Effector CD8-positive, alpha-beta T cell (primary cell): ENCODE measurements around the gene TTC21B.

ENCODE experiments used
- DNase-seq: peaks from one replicate; lab custom pipeline; 2025; lab: John Stamatoyannopoulos, UW

The TTC21B gene

DNA sequence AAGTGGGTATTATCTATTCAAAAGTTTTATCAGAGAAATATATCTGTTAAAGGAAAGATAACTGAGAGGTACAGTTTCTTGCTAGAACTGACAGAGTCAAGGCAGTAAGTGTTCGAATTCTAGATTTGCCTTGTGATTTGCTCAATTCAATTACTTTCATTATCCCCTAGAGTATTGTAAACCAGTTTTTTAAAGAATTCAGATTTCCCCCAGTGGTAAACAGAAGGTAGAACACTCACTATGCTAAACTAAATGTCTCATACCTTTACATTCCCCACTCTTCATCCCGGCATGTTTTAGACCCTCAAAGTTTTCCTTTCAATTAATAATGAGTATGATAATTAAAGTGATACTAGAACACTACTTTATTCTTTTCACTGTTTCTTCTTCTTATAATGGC is 28.6 kb downstream of the TTC21B start:
- no peak for DNase-seq

DNA sequence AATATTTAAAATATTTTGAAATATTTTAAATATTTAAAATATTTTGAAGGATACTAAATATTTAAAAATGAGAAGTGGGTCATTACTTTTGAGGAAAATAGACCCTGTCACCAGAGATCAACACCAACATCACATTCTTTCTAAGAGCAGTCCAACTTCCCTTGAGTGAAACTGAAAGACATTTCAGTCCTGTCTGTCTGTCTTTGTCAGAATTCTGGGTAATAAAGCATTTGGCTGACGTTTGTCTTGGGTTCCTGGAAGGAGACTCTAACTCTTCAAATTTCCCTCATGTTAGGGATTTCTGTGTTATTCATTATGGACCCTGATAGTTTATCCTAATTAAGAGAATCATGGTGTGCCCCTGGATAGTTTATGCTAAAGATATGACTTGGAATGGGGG is 32.8 kb downstream of the TTC21B start:
- no peak for DNase-seq

DNA sequence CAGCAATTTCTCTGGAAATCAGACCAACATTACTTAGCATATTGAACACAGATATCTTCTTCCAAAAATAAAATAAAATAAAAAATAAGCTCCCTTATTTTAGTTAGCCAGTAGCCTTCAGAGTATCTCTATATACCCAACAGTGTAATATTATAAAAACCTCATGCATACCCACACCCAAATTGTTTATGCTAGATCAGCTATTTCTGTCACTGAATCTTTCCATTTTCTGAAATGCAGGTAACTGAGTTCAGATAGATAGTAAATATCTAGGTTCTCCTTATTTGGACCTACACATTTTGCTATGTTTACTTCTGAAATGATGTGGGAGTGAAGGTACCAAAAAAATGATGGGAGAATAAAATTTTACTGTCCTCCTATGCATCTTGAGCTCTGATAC is 39.9 kb downstream of the TTC21B start:
- no peak for DNase-seq

DNA sequence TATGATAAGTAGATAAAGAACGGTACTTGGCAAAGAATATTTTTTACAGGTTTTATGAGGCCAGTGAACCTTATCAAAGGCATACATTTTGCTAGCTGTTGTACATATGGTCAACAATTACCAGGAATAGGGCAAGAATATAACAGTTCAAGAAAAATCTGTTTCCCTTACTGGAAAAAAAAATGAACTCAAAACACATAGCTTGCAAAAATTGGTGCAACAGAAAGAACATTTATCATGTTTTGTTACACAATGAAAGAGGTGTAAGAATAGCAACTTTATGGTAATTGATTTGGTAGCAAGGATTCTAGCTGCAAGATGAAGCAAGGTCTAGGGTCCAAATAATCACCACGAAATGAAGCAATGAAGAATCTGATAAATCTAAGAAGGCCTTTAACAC is 41.6 kb downstream of the TTC21B start:
- DNase-seq: no peak

DNA sequence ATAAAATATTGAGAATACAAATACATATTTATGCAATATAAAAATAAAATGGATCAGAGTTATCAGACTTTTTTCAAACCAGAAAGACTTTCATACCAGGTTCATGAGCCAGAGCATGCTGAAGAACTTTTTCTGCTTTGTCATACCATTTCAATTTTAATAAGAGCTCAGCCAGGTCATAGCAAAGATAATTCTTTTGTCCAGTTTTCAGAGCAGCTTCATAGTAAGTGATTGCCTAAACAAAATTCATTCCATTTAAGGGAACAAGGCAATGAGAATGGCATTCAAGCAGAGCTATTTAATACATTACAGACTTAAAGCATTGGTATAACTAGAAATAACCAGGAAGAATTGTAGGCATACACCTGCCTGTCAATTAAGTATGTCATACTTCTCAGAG is 42.3 kb downstream of the TTC21B start:
- no peak for DNase-seq

DNA sequence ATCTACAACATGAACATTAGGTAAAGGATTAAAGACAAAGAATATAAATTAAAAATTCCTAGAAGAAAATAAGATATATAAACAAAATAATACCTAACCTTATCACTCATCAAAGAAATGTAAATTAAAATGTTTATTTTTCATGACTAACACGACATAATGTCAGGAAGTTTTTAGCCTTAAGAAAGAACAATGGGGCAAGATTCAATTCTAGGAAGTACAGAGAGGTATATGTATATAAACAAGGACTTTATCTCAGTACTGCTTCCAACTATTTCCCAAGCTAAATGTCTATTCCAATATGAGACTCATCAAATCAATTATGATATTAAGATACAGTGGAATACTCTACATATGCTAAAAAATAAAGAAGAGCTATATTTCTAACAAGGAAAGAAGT is 44.1 kb downstream of the TTC21B start:
- DNase-seq: no peak

DNA sequence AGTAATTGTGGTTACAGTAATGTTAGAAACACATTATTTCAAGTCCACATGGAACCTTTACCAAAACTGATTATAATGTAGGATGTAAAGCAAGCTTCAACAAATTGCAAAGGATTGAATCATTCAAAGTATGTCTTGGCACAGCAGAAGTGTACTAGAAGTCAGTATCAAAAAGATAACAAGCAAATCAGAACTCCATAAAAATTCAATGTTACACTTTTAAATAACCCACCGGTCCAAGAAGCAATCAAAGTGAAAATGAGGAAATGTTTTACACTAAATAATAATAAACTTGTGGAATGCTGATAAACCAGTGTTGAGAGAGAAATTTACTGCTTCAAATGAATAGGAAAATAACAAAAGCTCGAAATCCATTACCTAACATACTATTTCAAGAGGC is 47.7 kb downstream of the TTC21B start:
- DNase-seq: no peak

DNA sequence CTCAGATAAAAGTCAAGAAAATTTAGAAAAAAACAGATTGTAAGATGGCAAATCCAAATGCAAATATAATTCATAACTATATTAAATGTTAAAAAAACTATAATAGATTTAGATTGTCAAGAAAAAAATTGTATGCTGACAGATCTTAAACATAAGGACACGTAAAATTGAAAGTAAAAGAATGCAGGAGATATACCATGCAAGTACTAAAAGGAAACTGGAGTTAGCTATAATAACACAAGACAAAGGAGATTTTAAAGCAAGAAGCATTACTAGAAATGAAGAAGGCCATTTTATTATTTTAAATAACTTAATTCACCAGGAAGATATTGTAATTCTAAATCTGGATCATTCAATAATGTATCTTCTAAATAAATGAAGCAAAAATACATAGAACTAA is 48.3 kb downstream of the TTC21B start:
- DNase-seq: no peak

DNA sequence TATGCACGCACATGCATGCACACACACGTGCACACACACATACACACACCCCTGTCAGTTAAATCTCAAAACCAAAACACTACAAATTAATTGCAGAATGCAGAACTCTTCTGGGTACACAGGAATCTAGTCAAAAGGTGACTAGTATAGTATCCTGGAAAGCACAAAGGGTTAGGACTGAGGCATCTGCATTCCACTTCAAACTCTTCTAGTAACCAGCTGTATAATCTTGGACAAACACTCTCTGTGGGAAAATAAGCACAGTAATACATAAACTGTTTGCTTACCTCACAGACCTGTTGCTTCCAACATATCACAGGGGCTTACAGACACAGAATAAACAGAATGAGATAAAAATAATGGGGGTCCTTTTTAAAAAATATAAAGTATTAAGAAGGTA is 49.1 kb downstream of the TTC21B start:
- DNase-seq: no peak

DNA sequence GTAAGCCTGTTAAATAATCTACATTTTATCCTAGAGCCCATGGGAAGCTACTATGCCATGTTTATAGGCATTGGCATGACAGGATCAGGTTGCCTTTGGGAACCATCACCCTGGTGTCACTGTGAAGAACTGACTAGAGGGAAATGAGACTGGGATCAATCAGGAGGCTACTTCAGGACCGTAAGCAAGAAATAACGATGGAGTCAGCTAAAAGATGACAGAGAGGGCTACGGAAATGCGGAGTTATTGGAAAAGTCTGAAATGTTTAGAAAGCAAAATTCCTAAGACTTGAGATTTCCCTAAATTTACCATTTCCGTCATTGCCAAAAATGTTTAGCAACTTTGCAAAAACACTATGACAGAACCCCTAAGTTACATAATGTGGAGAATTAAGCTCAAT is 50.2 kb downstream of the TTC21B start:
- no peak for DNase-seq

DNA sequence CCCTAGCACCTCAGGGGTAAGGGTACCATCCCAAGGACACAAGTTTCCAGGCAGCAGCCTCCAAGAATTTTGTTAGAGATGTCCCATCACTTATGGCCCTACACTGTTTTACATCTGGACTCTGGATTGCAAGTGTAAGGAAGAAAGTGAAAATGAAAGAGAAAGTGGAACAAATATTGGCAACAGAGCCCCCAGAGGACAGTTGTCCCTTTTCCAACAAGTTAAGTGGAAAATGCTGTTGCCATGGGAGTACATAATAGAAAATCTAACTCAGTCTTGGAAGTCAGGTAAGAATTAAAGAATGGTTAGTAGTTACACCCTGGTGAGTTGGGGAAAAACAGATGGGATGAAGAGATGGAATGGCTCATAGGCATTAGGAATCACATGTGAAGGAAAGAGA is 50.6 kb downstream of the TTC21B start:
- DNase-seq: no peak

DNA sequence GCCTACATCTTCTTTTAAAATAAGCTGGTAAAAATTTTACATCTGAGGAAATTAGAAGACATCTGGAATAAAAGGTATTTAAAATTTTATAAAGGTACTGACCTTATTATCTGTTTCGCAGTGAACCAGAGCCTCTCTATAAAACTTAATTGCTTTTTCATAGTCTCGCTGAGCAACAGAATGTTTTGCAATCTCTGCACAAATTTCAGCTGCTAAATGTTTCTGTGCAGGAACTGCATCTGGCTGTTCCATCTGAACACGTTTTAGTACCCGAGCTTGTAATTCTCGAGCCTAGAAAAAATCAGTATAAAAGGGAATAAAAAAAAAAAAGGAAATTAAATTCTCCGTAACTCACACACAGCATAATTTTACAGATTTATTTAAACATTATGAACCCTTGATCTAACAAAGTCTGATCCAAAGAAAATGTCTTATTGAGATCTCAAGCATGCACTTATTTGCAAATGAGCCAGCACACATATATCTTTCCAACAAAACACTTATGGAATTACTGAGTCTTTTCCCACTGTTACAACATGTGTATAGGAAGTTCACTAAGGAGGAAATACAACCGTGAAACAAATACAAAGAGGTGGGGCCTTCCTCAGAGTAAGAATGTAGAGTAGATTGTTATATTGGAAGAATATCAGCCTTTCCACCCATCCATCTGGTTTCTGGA is 51.8 kb downstream of the TTC21B start:
- no peak for DNase-seq

DNA sequence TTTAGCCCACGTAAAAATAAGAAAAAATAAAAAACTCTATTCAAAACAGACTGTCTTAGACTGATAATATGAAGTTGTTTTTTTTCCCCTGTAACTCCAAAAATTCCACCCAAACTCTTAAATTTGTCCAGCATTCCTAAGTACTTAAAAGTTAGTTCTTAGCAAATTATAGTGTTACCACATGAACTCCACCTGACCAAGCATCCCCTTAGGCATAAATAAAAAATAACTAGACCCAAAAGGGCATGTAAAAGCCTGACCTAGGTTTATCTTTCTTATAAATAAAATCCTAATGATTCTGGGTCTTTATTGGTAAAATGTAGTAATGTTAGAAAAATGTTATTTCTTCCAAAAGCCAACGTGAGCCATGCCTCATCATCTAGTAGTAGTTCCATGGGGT is 54.3 kb downstream of the TTC21B start:
- no peak for DNase-seq

DNA sequence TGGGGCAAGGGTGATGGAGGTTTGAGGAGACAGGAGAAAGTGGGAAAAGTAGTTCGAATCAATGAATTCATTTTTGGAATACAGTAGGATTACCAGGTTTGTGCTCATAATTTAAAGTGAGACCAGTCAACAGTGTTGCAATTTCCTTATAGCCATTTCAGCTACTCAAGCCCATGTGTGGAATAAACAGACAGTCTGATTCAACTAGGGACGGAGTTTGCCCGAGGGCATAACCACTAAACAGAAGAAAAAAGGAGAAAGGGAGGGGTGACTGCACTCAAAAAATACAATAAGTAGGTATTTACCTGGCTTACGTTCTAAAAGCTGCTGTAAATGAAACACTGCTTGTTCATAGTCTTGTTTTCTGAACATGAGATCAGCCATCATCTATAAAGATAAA is 55.2 kb downstream of the TTC21B start:
- DNase-seq: no peak

DNA sequence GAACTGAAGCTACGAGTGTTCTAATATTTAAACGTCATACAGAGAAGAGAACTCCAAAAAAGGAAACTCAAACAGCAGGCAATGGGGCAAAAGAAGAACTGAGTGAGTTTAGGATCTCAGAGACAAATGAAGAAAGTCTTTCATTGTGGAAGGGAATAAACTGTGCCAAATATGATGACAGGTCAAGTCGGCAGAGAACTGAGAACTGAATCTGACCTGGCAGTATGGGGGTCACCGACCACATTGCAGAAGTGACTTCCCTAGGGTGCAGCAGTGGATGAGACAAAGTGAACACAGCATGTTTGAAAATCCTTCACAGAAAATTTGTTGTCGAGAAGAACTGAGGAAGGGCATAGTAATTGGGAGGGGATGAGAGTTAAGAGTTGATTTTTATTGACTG is 55.9 kb downstream of the TTC21B start:
- no peak for DNase-seq

DNA sequence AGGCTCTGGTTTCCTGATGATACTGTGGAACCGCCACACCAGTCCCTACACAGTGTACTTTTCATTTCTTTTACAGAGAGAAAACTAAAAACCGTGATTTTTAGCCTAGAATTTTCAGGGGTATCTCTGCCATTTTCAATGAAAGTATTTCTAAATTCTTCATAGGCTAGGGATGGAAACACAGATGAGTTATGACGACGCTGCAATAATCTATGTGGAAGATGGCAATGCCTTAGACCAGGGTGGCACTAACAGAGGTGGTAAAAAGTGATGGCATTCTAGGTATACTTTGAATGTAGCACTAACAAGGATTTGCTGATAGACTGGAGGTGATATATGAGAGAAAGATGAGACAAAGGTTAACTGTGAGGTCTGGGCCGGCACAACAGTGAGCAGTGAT is 56.5 kb downstream of the TTC21B start:
- no peak for DNase-seq

DNA sequence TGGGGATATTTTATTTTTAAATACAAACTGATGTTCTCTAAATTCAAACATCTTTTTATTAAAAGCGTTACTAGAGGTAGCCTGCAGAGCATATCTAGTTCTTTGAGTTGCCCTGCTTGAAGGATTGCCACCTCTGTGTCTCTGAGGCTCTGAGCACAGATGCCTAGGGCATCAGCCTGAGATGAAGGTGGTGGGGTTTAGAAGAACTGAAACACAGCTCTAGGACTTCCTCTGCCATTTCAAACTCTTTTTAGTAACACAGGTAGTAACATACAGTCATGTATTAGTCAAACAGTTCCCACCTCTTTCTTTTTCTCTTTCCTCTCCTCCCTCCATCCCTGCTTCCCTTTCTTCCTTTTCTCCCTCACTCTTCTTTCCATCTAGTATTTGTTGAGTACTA is 57.6 kb downstream of the TTC21B start:
- DNase-seq: no peak

DNA sequence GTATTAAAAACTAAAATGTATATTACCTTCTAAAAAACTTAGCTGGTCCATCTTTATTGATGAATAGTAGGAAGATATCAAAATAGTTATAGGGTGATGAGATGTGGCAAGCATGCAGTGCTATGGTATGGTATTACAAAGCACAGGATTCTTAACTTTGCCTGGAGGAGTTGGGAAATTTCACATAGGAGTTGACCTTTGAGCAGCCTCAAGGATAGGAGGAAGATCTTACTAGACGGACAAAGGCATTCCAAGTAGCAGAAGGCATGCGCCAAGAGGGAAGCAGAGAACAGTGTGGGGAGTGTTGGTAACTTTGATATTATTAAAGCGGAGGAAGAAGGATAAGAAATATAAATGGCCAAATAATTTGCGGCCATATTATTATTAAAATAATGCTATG is 60.0 kb downstream of the TTC21B start:
- no peak for DNase-seq

DNA sequence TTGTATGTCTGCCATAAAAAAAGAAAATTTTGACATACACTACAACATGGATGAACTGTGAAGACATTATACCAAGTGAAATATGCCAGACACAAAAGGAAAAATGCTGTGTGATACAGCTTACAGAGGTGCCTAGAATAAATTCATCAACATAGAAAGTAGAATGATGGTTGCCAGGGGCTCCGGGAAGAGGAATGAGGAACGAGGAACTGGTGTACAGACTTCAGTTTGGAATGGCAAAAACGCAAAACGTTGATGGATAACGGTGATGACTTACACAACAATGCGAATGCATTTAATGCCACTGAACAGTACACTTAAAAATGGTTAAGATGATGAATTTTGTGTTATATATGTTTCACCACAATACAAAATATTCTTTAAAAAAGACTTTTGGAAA is 61.0 kb downstream of the TTC21B start:
- no peak for DNase-seq

DNA sequence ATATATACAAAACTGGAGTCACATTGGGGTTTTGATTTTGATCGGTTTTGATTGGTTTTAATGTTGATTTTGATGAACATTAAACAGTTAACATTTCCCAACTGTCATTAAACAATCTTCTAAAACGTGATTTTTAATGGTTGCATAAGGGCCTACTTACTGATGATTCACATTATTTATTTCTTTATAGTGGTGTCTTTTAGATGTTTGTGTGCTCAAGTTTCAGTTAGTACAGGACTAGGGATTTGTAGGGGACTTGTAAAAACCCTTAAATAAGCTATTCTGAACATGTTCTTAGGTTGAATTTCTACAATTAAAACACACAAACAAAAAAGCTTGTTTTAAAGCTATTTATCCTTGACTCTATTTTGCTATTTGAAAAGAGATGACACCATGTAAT is 61.6 kb downstream of the TTC21B start:
- no peak for DNase-seq

DNA sequence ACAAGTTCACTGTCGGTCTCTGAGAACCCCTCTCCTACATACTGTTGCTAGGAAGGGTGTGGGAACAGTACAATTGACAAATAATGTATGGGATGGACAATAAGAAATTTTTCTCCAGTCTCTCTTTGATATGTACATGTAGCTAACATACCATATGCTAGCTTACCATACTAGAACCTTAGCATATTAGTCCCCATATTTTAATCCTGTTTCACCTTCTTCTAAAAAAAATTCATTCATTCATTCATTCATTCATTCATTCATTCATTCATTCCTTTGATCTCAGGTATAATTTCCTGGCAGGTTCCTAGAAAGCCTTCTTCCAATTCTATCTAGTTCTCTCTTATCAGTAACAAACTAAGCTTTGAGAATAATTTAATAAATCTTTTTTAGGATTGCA is 62.2 kb downstream of the TTC21B start:
- no peak for DNase-seq

DNA sequence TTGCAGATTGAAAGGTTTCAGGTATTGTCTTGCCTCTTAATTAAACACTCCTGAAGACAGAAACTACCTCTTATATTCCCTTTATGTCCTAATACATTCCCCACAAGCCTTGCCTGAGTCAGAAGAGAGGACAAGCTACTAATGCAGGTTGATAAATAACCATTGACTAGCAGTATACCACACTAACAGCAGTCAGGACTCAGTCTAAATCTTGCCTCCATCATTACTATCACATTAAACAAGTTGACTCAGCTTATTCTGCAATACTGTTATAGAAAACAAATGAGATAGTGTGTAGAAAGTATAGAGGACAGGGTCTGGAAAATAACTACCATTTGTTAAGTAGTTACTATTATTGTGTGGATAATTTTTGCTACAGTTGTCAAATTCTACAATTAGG is 63.8 kb downstream of the TTC21B start:
- DNase-seq: no peak

DNA sequence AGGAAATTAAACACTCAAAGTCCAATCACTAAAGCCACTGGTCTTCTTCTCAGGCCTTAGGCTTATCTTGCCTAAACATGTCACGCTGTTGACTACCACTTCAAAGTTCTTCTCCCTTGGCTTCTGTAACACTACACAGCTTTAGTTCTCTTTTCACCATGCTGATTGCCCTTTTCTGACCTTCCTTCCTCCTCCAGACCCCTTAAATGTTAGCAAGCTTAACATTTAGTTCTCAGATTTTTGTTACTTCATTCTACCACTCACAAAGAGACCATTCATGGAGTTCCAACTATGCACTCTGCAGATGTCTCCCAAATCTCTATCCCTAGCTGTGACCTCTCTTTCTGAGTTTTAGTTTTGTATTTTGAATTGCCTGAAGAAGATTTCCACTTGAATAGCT is 64.4 kb downstream of the TTC21B start:
- no peak for DNase-seq

DNA sequence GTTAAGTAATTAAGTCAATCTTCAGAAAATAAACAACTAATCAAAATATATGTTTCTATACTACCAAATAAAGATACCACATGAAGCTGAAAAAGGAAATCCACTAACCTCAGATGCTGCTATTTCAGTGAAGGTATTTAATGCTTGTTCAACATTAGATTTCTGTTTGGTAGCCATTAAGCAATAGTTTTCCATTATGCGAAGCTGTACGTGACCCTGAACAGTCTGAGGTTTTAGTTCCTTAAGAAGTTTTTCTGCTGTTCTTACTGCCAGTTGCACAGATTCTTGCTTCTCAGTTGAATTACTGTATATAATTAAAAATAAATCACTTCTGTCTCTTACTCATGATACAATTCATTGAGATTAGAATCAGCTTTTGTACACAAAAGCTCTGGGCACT is 65.4 kb downstream of the TTC21B start:
- no peak for DNase-seq
